ENCODE measurements around the gene NFYB.

DNA sequence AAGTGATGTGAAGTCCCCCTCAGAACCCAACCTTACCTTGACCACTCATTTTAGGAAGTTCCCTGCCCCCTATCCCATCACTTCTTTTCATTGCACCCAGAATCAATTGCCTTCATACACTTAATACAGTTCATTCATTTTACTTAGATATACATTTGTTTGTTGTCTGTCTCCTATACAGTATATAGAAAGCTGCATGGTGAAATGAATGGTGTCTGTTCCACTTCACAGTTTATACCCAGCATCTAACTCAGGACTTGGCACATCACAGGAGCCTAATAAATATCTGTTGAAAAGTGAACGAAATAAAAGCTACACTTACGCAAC is 39.3 kb upstream of the NFYB start:
- TF ChIP-seq, protein P1, sequence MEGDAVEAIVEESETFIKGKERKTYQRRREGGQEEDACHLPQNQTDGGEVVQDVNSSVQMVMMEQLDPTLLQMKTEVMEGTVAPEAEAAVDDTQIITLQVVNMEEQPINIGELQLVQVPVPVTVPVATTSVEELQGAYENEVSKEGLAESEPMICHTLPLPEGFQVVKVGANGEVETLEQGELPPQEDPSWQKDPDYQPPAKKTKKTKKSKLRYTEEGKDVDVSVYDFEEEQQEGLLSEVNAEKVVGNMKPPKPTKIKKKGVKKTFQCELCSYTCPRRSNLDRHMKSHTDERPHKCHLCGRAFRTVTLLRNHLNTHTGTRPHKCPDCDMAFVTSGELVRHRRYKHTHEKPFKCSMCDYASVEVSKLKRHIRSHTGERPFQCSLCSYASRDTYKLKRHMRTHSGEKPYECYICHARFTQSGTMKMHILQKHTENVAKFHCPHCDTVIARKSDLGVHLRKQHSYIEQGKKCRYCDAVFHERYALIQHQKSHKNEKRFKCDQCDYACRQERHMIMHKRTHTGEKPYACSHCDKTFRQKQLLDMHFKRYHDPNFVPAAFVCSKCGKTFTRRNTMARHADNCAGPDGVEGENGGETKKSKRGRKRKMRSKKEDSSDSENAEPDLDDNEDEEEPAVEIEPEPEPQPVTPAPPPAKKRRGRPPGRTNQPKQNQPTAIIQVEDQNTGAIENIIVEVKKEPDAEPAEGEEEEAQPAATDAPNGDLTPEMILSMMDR (IDR thresholded peaks at IDR 0.05) = no peak
- no peak for TF ChIP-seq POLR2A (IDR thresholded peaks at IDR 0.05)
